IPS DF 4.7 (cell line): ENCODE data around the gene UBAP1L.
"Not testable (repeated sequence)": the region's sequence is repeated elsewhere in the genome, so short reads cannot be mapped to it uniquely, and the experiment has no call there.

Experiments used
- DNase-seq: peaks from one replicate; pipeline ENCODE4 v3.0.0-alpha.2; 2013; ENCODE audit warnings: low spot score; ENCODE audit errors: extremely low read depth

Gene UBAP1L

DNA sequence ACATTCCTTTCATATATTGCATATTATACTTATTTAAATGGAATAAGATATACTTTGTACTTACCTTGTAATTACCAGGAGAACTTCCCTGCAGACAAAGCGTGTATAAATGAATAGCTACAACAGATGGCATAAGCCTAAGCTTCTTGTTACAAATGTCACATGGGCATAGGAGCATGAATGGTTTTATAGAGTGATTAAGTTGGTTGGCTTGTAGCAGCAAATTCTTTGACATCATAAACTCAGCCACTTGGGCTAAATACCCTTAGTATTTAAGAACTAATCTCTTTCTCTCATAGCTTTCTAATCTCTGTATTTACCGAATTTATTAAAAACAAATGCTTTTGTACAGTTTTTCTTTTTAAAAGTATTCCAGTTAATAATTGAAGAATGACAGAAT is at the start of gene UBAP1L:
TSS of gene UBAP1L (minus strand) at position 115 of the 400 bp plus-strand sequence. CDS start 8,985 bp downstream, outside the sequence.
- DNase-seq, result no peak

DNA sequence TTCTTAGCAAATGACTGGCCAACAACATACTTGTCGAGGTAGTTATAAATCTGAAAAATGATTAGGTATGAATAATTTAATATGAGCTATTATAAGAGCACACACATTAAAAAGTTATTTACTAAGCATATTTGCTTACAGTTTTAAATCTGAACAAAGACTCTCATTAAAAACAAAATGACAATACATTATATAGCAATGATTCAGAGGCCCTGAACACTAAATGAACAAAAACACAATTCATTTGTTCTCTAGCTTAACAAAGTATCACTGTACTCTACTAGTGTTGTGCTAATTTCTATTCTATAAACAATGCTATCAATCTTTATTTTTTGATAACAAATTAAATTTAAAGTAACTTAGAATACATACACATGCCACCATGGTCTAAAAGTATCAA is 49.1 kb upstream of the UBAP1L start:
- no peak for DNase-seq

DNA sequence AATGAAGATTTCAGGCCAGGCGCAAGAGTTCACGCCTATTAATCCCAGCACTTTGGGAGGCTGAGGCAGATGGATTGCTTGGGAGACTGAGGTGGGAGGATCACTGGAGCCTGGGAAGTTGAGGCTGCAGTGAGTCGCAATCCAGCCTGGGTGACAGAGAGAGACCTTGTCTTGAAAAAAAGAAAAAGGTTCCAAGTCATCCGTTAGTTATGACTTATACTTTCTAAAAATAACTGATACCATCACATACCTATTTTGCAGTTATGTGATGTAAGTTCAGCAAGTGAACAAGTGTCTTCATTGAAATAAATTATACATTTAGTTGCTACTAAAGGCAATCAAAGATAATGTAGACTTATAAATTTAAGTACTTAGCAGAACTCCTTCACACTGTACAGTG is 48.0 kb upstream of the UBAP1L start:
- DNase-seq, result no peak

DNA sequence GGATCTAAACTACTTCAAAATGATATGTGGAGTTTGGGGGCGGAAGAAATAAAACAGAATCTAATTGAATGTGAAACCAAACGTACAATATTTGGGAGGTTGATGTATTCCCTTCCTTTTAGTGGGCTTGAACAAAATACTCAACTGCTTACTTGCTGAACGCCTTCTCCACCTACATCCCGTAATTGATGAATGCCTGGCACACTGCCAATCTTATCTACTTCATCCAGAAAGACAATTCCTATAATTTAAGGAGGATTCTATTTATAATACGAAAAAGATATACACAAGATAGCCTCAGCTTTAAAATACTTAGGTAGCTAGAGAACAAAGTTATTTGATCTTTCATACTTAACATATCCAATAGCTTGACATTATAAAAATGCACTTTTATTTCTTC is 41.7 kb upstream of the UBAP1L start:
- DNase-seq, result no peak

DNA sequence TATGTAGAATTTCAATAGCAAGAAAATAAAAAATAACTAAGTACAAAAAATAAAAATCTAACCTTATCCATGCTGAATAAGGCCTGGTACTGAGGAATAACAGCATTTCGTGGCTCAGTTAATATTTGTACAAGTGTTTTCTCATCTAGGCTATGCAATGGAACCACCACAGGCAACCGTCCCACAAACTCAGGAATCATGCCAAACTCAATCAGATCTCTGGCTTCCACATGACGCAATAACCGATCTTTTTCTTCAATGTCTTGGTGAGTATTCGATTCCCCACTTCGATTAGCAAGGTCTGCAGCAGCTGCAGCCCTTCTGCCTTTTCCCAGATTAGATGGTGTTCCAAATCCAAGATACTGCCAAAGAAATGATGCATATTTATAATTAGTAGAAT is 39.7 kb upstream of the UBAP1L start:
- DNase-seq, result no peak

- no peak for DNase-seq
These were observed 32.9 kb upstream of the UBAP1L start for GRCh38 chr15:65147902-65148301.

DNA sequence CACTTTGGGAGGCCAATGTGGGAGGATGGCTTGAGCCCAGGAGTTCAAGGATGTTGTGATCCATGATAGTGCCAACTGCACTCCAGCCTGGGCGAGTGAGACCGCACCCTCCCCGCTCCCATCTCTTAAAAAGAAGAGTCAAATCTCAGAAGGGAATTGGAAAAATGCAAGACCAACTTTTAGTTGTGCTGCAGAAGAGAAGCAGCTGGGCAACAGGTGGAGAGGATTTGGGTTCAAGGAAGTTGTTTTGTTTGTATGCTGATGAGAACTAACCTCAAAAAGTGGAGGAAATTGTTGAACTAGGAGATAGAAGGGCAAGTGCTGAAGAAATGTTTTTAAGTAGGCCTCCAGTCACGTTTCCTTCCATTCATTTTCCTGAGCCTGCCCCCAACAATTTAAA is 31.4 kb upstream of the UBAP1L start:
- DNase-seq, result no peak

DNA sequence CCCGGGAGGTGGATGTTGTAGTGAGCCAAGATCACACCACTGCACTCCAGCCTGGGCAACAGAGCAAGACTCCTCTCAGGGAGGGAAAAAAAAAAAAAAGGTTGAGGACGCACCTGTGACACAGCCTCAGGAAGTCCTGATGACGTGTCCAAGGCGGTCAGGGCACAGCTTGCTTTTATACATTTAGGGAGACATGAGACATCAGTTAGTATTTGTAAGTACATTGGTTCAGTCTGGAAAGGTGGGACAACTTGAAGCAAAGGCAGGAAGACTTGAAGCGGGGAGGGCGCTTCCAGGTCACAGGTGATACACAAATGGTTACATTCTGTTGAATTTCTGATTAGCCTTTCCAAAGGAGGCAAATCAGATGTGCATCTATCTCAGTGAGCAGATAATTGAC is 23.6 kb upstream of the UBAP1L start:
- not testable (repeated sequence) for DNase-seq

DNA sequence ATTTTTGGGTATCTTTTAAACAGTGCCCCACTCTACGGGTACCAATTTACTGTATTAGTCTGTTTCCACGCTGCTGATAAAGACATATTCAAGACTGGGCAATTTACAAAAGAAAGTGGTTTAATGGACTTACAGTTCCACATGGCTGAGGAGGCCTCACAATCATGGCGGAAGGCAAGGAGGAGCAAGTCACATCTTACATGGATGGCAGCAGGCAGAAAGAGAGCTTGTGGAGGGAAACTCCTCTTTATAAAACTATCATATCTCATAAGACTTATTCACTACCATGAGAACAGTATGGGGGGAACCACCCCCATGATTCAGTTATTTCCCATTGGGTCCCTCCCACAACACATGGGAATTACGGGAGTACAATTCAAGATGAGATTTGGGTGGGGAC is 22.9 kb upstream of the UBAP1L start:
- DNase-seq, result not testable (repeated sequence)

GRCh38 chr15:65137089-65137488 is 22.1 kb upstream of the UBAP1L start:
- not testable (repeated sequence) for DNase-seq

GRCh38 chr15:65134538-65134937 is 19.5 kb upstream of the UBAP1L start:
- no peak for DNase-seq

DNA sequence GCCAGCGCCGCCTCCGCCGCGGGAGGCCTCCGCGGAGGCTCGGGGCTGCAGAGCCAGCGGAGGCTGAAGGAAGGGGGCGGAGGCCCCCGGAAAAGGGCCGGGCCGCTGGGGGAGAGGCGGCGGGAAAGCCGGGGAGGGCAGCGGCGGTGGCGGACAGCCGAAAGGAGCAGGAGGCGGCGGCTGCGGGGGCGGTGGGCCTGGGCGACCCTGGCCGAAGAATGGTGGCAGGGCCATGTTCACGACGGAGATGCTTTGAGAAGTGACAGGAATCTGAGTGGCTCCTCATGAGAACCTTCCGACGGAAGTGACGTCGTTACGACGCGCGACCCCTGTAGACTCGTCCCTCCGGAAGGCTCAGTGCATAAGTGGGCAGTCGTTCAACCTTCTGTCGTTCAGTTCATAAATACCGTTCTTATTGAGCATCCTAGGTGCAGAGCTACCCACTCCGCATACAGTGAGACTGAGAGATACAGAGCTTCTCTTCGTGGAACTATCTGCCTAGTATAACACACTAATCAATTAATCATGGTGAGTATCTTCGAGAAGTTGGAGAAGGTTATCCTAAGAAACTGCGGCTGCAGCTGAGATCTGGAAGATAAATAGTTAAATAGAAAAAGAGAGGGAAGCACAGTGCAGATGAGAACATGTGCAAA is 18.7 kb upstream of the UBAP1L start, which contains the start of gene PDCD7:
TSS of gene PDCD7 (minus strand) at position 261 of the 653 bp plus-strand sequence. CDS start at position 234, 27 bp downstream.
- DNase-seq, result peak; percentile 82

GRCh38 chr15:65132878-65133547 is 18.0 kb upstream of the UBAP1L start:
- DNase-seq, result no peak

DNA sequence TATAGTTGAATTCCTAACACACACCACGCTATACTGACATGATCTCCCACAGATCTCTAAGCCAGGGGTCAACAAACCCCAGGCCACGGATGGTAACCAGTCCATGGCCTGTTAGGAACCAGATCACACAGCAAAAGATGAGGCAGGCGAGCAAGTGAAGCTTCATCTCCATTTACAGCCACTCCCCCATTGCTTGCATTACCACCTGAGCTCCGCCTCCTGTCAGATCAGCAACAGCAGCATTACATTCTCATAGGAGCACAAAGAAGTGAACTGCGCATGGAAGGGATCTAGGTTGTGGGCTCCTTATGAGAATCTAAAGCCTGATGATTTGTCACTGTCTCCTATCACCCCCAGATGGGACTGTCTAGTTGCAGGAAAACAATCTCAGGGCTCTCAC is 15.9 kb upstream of the UBAP1L start:
- DNase-seq, result no peak

GRCh38 chr15:65115542-65115941 is 542 bp upstream of the UBAP1L start:
- no peak for DNase-seq

DNA sequence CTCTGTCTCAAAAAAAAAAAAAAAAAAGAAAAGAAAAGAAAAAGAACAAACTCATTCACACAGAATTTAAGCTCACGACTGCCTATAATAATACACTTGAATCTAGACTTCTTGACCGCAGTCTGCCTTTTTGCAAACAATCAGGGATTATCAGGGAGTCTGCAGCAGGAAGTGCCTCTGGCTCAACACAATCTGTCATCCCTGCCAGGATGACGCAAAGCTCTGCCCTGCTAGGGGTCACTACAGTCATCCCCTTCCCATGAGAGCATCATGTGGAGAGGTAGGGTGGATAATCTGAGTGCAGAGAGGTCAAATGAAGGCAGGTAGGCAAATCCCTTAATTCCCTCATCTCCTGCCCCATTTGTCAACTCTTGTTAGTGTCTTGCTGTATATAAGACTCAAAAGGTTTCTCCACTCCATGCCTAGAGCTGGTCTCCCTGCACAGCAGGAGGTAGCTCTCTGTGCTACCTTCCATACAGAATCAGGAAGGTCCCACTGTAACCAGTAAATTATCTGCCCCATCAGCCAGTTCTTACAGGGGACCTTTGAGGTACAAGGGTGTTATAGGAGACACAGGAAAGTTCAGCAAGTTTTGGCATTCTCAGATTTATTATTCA is 4.2 kb downstream of the UBAP1L start:
- DNase-seq, result no peak

DNA sequence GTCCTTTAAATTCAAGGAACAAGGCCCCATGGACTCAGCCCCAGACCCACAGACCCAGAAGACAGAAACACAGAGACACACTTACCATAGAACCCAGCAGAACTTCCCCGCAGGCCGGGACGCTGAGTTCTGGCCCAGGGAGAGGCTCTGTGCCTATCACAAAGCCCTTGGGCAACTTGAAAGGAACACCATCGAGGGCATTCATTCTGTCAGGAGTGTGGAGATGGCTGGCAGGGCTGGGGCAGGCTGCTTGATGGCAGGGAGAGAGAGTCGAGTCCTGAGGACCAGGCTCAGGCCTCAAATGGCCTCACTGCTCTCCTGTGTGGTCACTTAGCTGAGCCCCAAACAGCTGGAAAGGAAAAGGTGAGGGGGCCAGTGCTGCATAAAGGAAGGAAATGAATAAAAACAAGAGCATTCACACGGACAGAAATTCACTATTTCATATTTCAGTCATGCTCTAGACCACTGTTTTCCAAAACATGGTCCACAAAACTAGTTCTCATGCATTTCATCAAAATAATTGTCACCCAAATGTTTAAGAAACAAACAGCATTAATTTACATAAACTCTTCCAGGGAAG is 8.9 kb downstream of the UBAP1L start:
- no peak for DNase-seq

- DNase-seq, result no peak
These were observed 10.0 kb downstream of the UBAP1L start for GRCh38 chr15:65105038-65105437.

DNA sequence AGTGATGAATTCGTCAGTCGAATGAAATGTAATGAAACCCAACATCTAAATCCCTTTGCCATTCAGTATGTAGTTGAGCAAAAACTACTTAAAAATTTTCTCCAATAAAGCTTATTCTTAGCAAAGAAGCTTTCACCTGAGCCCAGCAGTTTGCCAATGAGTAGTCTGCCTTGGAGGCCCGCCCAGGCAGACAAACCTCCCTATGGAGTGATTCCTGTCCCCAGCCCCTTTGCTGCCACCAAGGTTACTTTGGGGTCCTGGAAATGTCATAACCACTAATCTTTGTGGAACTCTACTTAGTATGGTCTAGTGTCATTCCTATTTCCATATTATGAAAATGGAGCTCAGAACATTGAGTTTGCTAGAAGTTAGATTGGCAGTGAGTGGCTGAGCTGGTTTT is 12.1 kb downstream of the UBAP1L start:
- DNase-seq, result no peak

DNA sequence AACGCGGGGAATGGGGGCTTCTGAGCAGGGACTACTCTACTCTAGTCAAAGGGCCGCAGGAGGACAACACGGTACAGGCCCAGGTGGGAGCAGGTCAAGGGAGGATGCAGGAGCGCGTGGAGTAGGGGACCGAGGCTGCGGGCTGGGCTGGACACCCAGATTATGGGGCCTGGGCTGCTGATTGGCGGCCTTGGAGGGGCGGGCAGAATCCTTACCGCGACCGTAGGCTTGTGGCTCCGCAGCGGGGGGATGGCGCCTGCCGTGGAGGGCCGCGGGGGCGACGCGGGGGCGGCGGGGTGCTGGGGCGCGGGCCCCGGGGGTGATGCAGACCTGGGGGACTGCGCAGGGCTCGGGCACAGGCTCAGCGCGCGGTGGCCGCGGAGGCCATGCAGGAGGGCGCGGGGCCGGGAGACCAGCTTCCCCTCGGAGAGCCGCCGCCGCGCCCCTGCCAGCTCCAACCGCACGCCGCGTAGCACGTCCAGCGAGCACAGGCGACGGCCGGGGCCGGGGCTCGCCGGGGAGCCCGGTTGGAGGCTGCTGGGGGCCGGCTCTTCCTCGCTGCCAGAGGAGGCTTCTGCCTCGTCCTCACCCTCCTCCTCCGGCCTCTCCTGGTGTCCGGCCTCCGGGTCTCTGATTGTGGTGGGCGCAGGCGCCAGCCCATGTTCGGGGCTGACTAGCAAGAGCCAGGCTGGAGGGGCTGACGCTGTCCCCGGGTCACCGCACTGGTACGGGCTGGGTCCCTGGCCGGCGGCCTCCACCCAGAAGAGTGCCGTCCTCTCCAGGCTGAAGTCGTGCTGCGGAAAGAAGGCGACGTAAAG is 12.9 kb downstream of the UBAP1L start:
- DNase-seq, result no peak

GRCh38 chr15:65101411-65101890 is 13.5 kb downstream of the UBAP1L start:
- no peak for DNase-seq
